Smooth muscle cell of the brain vasculature (primary cell): ENCODE data around the gene FLACC1.
"Not testable (repeated sequence)": the region's sequence is repeated elsewhere in the genome, so short reads cannot be mapped to it uniquely, and the experiment has no call there.

Source experiments
- DNase-seq: peaks from one replicate; pipeline ENCODE4 v3.0.0-alpha.2; 2012; ENCODE audit warnings: low read depth, low spot score

The FLACC1 gene

DNA sequence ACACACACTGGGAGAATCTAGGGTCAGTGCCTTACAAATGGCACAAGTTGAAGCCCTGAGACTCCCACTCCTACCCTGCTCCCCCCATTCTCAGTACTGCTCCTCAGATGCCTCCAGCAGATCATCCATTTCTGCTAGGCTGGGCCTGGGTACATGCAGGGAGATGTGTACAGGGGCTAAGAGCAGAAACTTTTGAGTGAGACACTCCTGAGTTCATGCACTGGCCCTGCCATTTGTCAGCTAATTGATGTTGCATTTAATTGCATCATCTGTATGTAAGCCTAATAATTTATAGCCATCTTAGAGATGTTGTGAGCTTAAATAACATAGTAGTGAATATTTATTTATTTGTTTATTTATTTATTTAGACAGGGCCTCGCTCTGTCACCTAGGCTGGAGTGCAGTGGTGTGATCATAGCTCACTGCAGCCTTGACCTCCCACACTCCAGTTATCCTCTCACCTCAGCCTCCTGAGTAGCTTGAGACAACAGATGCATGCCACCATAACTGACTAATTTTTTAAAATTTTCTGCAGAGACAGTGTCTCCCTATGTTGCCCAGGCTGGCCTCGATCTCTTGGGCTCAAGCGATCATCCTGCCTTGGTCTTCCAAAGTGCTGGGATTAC, 101.6 kb downstream of the FLACC1 start:
- DNase-seq: no peak

DNA sequence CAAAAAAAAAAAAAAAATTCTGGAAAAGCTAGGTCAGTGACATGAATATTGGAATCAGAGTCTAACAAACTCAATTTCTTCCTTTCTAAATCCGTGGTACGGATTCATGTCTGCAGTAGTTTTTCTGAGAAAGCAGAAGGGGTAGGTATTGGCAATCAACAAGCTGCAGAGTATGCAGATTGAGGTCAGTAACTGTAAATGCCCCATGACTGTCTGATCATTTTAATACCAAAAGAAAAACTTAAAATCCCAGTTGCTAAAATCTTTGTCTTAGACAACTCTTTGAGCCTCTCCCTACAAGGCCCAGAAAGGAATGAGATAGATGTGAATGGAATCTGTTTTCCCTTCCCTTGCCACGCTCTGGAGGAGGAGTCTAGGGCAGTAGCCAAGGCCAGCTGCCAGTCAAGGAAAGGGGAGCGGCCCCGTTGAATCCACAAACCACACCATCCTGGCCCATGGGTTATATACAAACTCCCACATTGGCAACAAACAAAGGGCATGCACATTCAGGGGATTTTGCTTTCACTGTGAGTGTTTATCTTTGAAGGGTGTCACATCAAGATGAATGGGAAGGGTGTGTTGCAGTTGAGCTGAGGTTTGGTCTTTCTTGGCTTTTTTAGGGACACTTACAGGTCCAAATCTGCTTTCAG, 102.9 kb downstream of the FLACC1 start:
- no peak for DNase-seq

DNA sequence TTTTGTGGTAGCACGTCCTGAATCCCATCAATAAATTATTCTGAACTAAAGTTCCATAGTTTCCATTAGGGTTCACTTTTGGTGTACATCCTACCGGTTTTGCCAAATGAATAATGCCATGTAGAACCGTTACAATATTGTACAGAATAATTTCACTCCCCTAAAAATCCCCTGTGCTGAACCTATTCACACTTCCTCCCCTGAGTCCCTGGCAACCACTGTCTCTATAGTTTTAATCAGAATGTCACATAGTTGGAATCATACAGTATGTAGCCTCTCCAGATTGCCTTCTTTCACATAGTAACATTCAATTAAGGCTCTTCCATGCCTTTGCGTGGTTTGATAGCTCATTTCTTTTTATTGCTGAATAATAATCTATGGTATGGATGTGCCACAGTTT, 106.4 kb downstream of the FLACC1 start:
- DNase-seq: no peak

DNA sequence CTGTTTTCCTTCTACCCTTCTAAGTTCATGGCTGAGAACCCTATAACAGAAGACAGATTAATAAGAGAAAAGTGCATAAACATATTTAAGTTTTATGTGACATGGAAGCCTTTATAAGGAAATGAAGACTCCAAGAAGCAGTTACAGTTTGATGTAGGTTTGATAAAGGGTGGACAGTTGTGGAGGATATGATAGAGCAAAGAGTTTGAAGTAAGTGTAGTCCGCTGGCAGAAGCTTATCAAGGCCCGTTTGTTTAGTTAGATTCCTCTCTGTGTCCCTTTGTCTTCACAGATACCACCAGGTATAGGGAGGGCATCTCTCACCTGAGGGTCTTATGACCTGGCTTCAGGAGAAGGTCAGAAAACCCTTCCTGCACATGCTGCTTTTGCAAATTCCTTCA, 107.3 kb downstream of the FLACC1 start:
- DNase-seq: no peak

DNA sequence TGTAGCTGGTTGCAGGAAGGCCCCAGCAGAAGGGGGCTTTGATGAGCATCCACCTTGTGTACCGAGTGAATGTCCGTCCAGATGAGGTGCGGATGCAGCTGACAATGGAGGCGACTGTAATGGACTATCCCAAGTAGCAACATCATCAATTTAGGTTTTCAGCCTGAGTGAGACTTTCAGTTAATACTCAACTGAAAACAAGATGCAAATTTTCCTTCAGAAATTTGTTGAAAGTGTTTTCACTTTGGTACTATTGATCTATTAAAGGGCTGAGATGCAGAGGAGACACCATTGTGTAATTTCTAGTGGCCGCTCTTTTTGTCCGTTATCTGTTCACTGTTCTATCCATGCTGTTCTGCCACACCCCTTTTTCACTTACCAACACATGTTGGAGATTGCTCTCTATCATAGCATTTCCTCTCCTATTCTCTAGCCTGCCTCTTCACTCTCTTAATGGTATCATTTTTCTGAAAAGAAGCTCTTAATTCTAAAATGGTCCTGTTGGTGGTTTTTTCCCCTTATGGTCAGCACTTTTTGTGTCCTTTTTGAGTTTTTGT, 108.8 kb downstream of the FLACC1 start:
- no peak for DNase-seq

DNA sequence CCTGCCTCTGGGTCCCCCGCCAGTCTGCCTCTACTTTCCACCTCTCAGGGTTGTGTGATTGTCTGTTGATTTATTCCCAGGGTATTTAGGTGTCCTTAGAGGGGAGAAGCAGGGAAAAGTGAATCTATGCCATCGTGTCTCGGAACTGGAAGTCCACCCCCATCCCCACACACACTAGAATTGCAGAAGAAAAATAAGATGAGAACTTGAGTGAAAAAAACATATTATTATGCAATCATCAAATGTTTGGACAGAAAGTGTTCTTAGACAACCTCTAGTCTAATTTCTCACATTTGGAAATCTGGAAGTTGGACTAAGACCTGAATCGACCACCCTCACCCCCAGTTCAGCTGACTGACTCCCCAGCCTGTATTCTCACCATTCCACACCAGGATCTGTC, 110.9 kb downstream of the FLACC1 start:
- DNase-seq: no peak

DNA sequence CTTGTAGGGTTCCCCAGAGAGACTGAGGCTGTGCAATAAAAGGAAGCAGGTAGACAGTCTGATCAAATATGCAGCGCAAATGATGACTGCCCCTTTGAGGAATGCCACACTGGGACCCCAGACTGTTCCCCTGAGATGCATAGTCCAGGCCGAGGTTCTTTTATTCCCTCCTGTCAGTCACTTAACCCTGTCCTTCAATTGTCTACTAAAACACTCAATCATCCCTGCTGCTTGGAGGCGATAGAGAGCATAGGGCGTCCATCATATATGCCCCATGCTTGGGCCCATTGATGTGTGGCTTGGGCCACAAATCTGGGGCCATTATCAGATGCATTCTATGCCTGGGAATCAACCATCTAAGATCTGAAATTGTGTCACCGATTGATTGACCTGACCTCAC, 112.3 kb downstream of the FLACC1 start:
- DNase-seq: no peak

DNA sequence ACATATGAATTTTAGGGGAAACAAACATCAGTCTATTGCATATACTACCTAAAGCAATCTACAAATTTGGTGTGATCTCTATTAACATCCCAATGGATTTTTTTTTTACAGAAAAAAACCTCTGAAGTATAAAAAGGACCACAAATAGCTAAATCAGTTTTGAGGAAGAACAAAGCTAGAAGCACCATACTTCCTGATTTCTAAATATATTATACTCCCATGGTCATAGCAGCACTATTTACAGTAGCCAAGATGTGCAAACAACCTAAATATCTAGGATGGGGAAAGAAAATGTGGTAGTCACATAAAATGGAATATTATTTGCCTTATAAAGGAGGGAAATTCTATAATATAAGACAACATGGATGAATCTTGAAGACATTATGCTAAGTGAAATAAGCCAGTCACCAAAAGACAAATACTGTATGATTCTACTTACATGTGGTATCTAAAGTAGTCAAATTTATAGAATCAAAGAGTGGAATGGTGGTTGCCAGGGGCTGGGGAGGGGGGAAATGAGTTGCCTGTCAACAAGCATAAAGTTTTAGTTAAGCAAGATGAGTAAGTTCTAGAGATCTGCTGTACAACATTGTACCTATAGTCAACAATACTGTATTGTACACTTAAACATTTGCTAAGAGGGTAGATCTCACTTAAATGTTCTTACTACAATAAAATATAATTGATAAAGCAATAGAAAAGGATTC, 114.4 kb downstream of the FLACC1 start:
- no peak for DNase-seq

DNA sequence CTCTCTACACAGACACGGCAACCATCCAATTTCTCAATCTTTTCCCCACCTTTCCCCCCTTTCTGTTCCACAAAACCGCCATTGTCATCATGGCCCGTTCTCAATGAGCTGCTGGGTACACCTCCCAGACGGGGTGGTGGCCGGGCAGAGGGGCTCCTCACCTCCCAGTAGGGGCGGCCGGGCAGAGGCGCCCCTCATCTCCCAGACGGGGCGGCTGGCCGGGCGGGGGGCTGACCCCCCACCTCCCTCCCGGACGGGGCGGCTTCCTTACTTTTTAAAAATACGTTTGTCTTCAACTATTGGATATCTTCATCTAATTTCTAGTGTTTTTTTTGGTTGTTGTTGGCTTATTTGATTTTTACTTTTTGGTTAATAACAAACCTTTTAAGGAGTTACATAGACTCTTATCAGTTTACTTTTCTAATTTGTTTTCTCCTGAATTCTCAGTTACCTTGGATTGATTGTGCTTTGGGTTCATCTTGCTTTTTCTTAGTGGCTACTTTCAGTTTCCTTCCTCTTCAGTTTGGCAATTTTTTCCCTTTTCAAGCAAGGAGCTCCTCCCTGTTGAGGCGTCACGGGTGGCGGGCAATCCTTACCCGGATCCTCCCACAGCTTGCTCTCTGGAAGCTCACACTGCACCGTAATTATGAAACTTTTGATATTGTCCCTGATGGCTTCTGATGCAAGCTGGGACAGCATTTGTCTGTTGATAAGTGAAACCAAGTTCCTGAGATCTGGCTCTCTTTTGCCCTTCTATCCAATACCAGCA, 117.8 kb downstream of the FLACC1 start:
- DNase-seq: not testable (repeated sequence)
